Stimulated activated naive CD8-positive, alpha-beta T cell treated with anti-CD3 and anti-CD28 coated beads, Interleukin-15, Interleukin-2, amounts not matched to agents 100 U/mL and 50 U/mL, for 24 hours (primary cell): ENCODE measurements around the gene KCNN3.

Experiments
- ATAC-seq: fragments of 150-1000 bp; cut with Tn5 transposase; one replicate; pipeline ENCODE4 v1.10.0; 2021
- DNase-seq: peaks from one replicate; pipeline ENCODE4 v3.0.0; 2021

The KCNN3 gene

GRCh38 chr1:154770897-154771594 lies 99.0 kb downstream of the KCNN3 start:
- ATAC-seq (no peak), DNase-seq (no peak)

GRCh38 chr1:154769193-154769895 lies 100.7 kb downstream of the KCNN3 start:
- ATAC-seq (no peak), DNase-seq (no peak)

GRCh38 chr1:154768456-154769125 lies 101.5 kb downstream of the KCNN3 start:
- DNase-seq (no peak), ATAC-seq (no peak)

GRCh38 chr1:154767315-154768240 lies 102.5 kb downstream of the KCNN3 start:
- DNase-seq (no peak), ATAC-seq (no peak)

GRCh38 chr1:154765970-154766369 lies 104.1 kb downstream of the KCNN3 start:
- DNase-seq, result no peak
- no peak for ATAC-seq

- DNase-seq (no peak), ATAC-seq (no peak)
Measured at GRCh38 chr1:154764773-154765172, 105.3 kb downstream of the KCNN3 start.

- no peak for ATAC-seq
- no peak for DNase-seq
Measured at GRCh38 chr1:154764181-154764580, 105.9 kb downstream of the KCNN3 start.

- peak; percentile 72 for ATAC-seq
- peak; percentile 91 for DNase-seq
Measured at GRCh38 chr1:154760469-154760933, 109.6 kb downstream of the KCNN3 start.

- ATAC-seq, result no peak
Measured at GRCh38 chr1:154759793-154760192, 110.3 kb downstream of the KCNN3 start.

GRCh38 chr1:154759196-154759595 lies 110.9 kb downstream of the KCNN3 start:
- DNase-seq, result peak; percentile 79
- ATAC-seq, result peak; percentile 90

More at GRCh38 chr1:154759793-154760192, 110.3 kb downstream of the KCNN3 start:
- DNase-seq, result no peak

- ATAC-seq, result no peak
- DNase-seq, result no peak
Measured at GRCh38 chr1:154758346-154758745, 111.7 kb downstream of the KCNN3 start.

- ATAC-seq, result no peak
Measured at GRCh38 chr1:154756793-154757548, 113.1 kb downstream of the KCNN3 start.

GRCh38 chr1:154755858-154756730 lies 114.0 kb downstream of the KCNN3 start:
- ATAC-seq (peak; percentile 11), DNase-seq (peak; percentile 42)

More at GRCh38 chr1:154756793-154757548, 113.1 kb downstream of the KCNN3 start:
- no peak for DNase-seq

GRCh38 chr1:154753426-154753825 lies 116.7 kb downstream of the KCNN3 start:
- ATAC-seq (no peak), DNase-seq (no peak)

- ATAC-seq (no peak), DNase-seq (no peak)
Measured at GRCh38 chr1:154752273-154753030, 117.6 kb downstream of the KCNN3 start.

GRCh38 chr1:154751690-154752089 lies 118.4 kb downstream of the KCNN3 start:
- ATAC-seq (peak; percentile 32), DNase-seq (no peak)

- DNase-seq (no peak), ATAC-seq (peak; percentile 2)
Measured at GRCh38 chr1:154750681-154751665, 119.1 kb downstream of the KCNN3 start.
